HEK293T (cell line): ENCODE results near the gene CGNL1.

Experiments used
- CTCF ChIA-PET: fragments of 350-600 bp; formaldehyde crosslinking; extraction: SDS; loops from one replicate; lab custom pipeline; 2021; ENCODE audit warnings: antibody characterized with exemption, inconsistent platforms; lab: Yijun Ruan, JAX
- POLR2A ChIA-PET: fragments of 350-600 bp; formaldehyde crosslinking; extraction: SDS; loops from one replicate; lab custom pipeline; 2020; ENCODE audit warnings: antibody characterized with exemption, inconsistent platforms; lab: Yijun Ruan, JAX
- DNase-seq: peaks from one replicate; pipeline ENCODE4 v3.0.0; 2012; ENCODE audit warnings: mixed read lengths; ENCODE audit errors: extremely low spot score
- ARNT ChIP-seq: fragments of 450-650 bp; IDR thresholded peaks from 2 replicates; pipeline ENCODE4 v1.6.1; 2017; ENCODE audit warnings: mild to moderate bottlenecking
- BHLHE40 ChIP-seq: fragments of 450-650 bp; IDR thresholded peaks from 2 replicates; pipeline ENCODE4 v1.6.1; 2016; ENCODE audit warnings: mild to moderate bottlenecking, moderate library complexity, borderline replicate concordance
- CTBP1 ChIP-seq: fragments of 450-650 bp; IDR thresholded peaks from 2 replicates; pipeline ENCODE4 v1.6.1; 2016; ENCODE audit warnings: borderline replicate concordance
- ELF4 ChIP-seq: fragments of 450-650 bp; IDR thresholded peaks from 2 replicates; pipeline ENCODE4 v1.6.1; 2017; ENCODE audit warnings: antibody characterized with exemption
- FOXA1 ChIP-seq: fragments of 450-650 bp; IDR thresholded peaks from 2 replicates; pipeline ENCODE4 v1.6.1; 2016; ENCODE audit warnings: mild to moderate bottlenecking
- FOXK2 ChIP-seq: fragments of 450-650 bp; IDR thresholded peaks from 2 replicates; pipeline ENCODE4 v1.6.1; 2016; ENCODE audit warnings: mild to moderate bottlenecking
- FOXM1 ChIP-seq: fragments of 450-650 bp; IDR thresholded peaks from 2 replicates; pipeline ENCODE4 v1.6.1; 2017; ENCODE audit warnings: mild to moderate bottlenecking, borderline replicate concordance
- HDGF ChIP-seq: fragments of 450-650 bp; IDR thresholded peaks from 2 replicates; pipeline ENCODE4 v1.6.1; 2017; ENCODE audit warnings: antibody characterized with exemption, borderline replicate concordance
- L3MBTL2 ChIP-seq: fragments of 450-650 bp; conservative IDR thresholded peaks from 2 replicates; pipeline ENCODE4 v1.6.1; 2016; ENCODE audit warnings: mild to moderate bottlenecking
- LEF1 ChIP-seq: fragments of 450-650 bp; IDR thresholded peaks from 2 replicates; pipeline ENCODE4 v1.6.1; 2017; ENCODE audit warnings: mild to moderate bottlenecking, borderline replicate concordance
- NFRKB ChIP-seq: fragments of 450-650 bp; IDR thresholded peaks from 2 replicates; pipeline ENCODE4 v1.6.1; 2016; ENCODE audit warnings: mild to moderate bottlenecking, moderate library complexity
- PKNOX1 ChIP-seq: fragments of 450-650 bp; IDR thresholded peaks from 2 replicates; pipeline ENCODE4 v1.6.1; 2016
- SP1 ChIP-seq: fragments of 450-650 bp; IDR thresholded peaks from 2 replicates; pipeline ENCODE4 v1.6.1; 2017
- SUZ12 ChIP-seq: fragments of 450-650 bp; IDR thresholded peaks from 2 replicates; pipeline ENCODE4 v1.6.1; 2016; ENCODE audit warnings: mild to moderate bottlenecking
- TARDBP ChIP-seq: fragments of 450-650 bp; IDR thresholded peaks from 2 replicates; pipeline ENCODE4 v1.6.1; 2016
- ZNF384 ChIP-seq: fragments of 450-650 bp; IDR thresholded peaks from 2 replicates; pipeline ENCODE4 v1.6.1; 2016

Gene CGNL1

DNA sequence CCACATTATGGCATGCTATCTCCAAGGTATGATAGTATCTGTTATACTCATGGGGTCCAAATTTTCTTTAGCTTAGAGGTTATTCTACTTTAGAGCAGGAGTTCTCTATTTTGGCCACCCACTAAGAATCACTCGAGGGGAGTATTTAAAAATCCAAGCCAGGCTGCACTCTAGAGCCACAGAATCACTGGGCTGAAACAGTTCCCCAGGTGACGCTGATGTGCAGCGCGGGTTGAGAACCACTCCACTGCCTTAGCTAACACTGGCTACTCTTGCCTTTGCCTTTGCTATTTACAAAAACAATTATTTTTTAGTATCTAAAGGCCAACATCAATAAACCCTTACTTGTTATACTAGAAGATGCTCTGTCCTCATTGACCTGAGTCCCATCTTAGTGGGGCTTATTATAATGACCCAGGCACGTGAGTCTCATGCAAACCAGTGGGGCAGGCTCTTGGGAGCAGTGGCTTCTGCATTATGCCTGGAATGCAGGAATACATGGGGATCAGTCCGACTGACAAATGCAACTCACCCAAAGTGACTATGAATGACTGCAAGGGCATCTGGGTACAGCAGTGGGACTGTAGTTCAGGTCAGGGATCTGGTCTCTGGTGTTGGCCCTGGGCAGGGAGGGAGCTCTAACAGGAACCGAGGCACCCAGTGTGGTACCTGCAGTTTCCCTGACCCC, 21.7 kb upstream of the CGNL1 start:
- no peak for DNase-seq
- ChIA-PET POLR2A (no interaction called here), CTCF (no interaction called here)
- no peak for TF ChIP-seq CTBP1
- no peak for TF ChIP-seq SP1
- TF ChIP-seq NFRKB: no peak
- no peak for TF ChIP-seq BHLHE40
- TF ChIP-seq LEF1: no peak
- no peak for TF ChIP-seq ELF4
- no peak for TF ChIP-seq PKNOX1

DNA sequence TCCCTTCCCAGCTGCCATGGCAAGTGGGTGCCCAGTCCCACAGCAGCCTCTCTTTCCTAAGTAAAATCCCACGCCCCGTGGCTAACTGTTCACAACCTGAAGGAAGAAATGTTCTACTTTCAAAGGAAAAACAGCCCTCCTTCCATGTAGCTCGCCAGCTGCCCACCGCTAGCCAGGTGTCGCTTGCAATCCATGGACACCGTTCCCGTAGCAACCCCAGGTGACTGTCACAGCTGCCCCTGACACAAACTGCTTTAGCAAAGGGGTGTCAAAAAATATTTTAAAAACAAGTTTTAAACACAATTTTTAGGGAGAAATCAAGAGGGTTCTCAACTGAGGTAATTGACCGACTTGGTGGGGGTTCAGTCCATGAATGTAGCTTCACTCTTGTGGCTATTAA, 21.0 kb upstream of the CGNL1 start:
- POLR2A ChIA-PET: no interaction called here
- no peak for DNase-seq
- TF ChIP-seq BHLHE40 (no peak), FOXK2 (no peak), ARNT (no peak), SP1 (no peak), FOXA1 (no peak), HDGF (no peak), PKNOX1 (no peak), TARDBP (no peak), NFRKB (no peak), ZNF384 (no peak), CTBP1 (no peak), L3MBTL2 (no peak), FOXM1 (no peak), LEF1 (no peak), SUZ12 (no peak), ELF4 (no peak)
- CTCF ChIA-PET: interaction anchor here (0.9 kb wide), 1 partner anchor 21 kb away, joined by 3 read pairs; the partner anchor contains the start of gene CGNL1

DNA sequence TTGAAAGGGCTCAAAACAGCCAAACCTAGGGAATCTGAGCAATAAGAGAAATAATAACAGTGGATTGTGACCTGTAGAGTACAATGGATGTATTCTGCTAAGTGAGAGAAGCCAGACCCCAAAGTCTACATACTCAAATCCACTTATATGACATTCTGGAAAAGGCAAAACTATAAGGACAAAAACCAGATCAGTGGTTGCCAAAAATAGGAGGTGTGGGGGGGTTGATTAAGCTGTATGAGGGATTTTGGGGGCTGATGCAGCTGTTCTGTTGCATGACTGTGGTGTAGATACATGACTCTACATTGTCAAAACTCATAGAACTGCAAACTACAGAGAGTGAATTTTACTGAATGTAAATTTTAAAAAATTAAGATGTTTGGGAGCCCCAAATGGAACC, 20.1 kb upstream of the CGNL1 start:
- ChIA-PET POLR2A (no interaction called here), CTCF (no interaction called here)
- DNase-seq: no peak
- no peak for TF ChIP-seq NFRKB

- TF ChIP-seq NFRKB (no peak), L3MBTL2 (no peak), PKNOX1 (no peak), BHLHE40 (no peak), ELF4 (no peak), SUZ12 (no peak), TARDBP (no peak), FOXM1 (no peak), CTBP1 (no peak), ARNT (no peak), FOXA1 (no peak), LEF1 (no peak), FOXK2 (no peak), SP1 (no peak), HDGF (no peak), ZNF384 (no peak)
- POLR2A ChIA-PET: no interaction called here
- no peak for DNase-seq
- CTCF ChIA-PET: interaction anchor here (0.7 kb wide), 1 partner anchor 26 kb away, joined by 3 read pairs; no protein-coding TSS in a partner anchor
These were observed 19.7 kb upstream of the CGNL1 start for GRCh38 chr15:57356636-57357035.

- no peak for TF ChIP-seq TARDBP
- no peak for TF ChIP-seq SUZ12
- TF ChIP-seq ZNF384: no peak
- no peak for TF ChIP-seq NFRKB
- no peak for TF ChIP-seq ELF4
- TF ChIP-seq LEF1: no peak
- no peak for TF ChIP-seq FOXK2
- no peak for TF ChIP-seq FOXM1
- no peak for TF ChIP-seq BHLHE40
- TF ChIP-seq CTBP1: no peak
- TF ChIP-seq ARNT: no peak
- TF ChIP-seq HDGF: no peak
- no peak for TF ChIP-seq PKNOX1
- TF ChIP-seq SP1: no peak
- TF ChIP-seq FOXA1: no peak
- ChIA-PET POLR2A (no interaction called here), CTCF (no interaction called here)
- no peak for DNase-seq
These were observed 18.5 kb upstream of the CGNL1 start for GRCh38 chr15:57357799-57358198.

DNA sequence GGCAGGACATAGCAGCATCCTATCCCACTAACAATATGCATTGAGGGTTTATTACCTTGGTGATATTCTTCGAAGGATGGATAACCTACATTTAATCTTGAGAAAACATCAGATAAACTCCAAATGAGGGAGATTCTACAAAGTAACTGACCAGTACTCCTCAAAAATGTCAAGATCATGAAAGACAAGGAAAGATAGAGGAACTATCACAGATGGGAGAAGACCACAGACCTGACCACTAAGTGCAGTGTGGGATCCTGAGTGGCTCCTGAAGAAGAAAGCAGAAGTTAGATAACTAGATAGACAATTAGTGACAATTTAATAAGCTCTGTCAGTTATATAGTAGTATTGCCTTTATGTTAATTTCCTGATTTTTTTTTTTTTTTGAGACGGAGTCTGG, 17.7 kb upstream of the CGNL1 start:
- TF ChIP-seq ZNF384 (no peak), ARNT (no peak), FOXA1 (no peak), FOXM1 (no peak), TARDBP (no peak), HDGF (no peak), NFRKB (no peak), LEF1 (no peak), PKNOX1 (no peak), SUZ12 (no peak), BHLHE40 (no peak), FOXK2 (no peak), L3MBTL2 (no peak), SP1 (no peak), ELF4 (no peak), CTBP1 (no peak)

More for the DNA sequence above, 17.7 kb upstream of the CGNL1 start:
- DNase-seq: no peak
- CTCF ChIA-PET: no interaction called here
- POLR2A ChIA-PET: no interaction called here
